Prostate gland (tissue), 2 donors: Measurements from ENCODE around the gene EIF1AX. TPM values are rescaled to one million over a fixed set of nuclear protein-coding genes. Genes with fewer than 3 reads are reported as not detected.
"Not testable (repeated sequence)": the region's sequence is repeated elsewhere in the genome, so short reads cannot be mapped to it uniquely, and the experiment has no call there.

Experiments
- DNase-seq: peaks from one replicate; pipeline ENCODE4 v3.0.0-alpha.2; 2019; ENCODE audit warnings: low spot score
- H3K27ac ChIP-seq, 2 donors: fragments of 200-600 bp; sonication (generic); 2 replicates each; pipeline ENCODE4 v1.5.1; 2017 to 2019
- H3K27me3 ChIP-seq: fragments of 200-600 bp; sonication (generic); replicated peaks from 2 replicates; pipeline ENCODE4 v1.5.1; 2019; ENCODE audit not compliant: insufficient read depth
- H3K36me3 ChIP-seq, 2 donors: fragments of 200-600 bp; sonication (generic); 1 replicate in 1 of 2; 2 replicates in 1 of 2; pipeline versions ENCODE4 v1.5.1 to v1.8.1; 2017 to 2019
- H3K4me1 ChIP-seq: fragments of 200-600 bp; sonication (generic); replicated peaks from 2 replicates; pipeline ENCODE4 v1.5.1; 2019
- H3K4me3 ChIP-seq, 2 donors: fragments of 200-600 bp; sonication (generic); 2 replicates each; pipeline ENCODE4 v1.5.1; 2017 to 2019
- H3K9me3 ChIP-seq: fragments of 200-600 bp; sonication (generic); 2 replicates; pipeline ENCODE4 v1.5.1; 2017
- CTCF ChIP-seq, 4 experiments: fragments of 200-600 bp in 2 of 4; fragments of 450-650 bp in 2 of 4; sonication (generic) in 2 of 4; IDR thresholded peaks; 1 replicate in 3 of 4; 2 replicates in 1 of 4; pipeline ENCODE4 v1.5.1; 2016 to 2019; ENCODE audit warnings: antibody characterized with exemption in 4 of 4, mild to moderate bottlenecking in 2 of 4, moderate library complexity in 2 of 4
- POLR2A ChIP-seq: fragments of 450-650 bp; IDR thresholded peaks from one replicate; pipeline ENCODE4 v1.6.1; 2016; ENCODE audit warnings: antibody characterized with exemption, mild to moderate bottlenecking
- POLR2AphosphoS5 ChIP-seq: sonication (generic); formaldehyde crosslinking; IDR thresholded peaks from one replicate; pipeline ENCODE4 v1.6.1; 2017; ENCODE audit warnings: antibody characterized with exemption
- WGBS: methylation state at CpG from one replicate; pipeline ENCODE4 v1.1.5; 2018; 5-methylcytosine and 5-hydroxymethylcytosine counted together
- intact Hi-C: fragments of 100-400 bp; cut with DNase I; formaldehyde crosslinking; loops from one replicate; pipeline ENCODE4 v1.14.2; 2022
- total RNA-seq, 2 donors: library from RNA; depleted of rRNA; stranded (reverse); fragments of >200 nt; gene quantifications; one replicate each; pipeline ENCODE4 v1.1.0, GENCODE V29; 2016

EIF1AX gene
- total RNA-seq, 2 donors from 2014 or later, result 28.0 to 51.3 TPM

DNA sequence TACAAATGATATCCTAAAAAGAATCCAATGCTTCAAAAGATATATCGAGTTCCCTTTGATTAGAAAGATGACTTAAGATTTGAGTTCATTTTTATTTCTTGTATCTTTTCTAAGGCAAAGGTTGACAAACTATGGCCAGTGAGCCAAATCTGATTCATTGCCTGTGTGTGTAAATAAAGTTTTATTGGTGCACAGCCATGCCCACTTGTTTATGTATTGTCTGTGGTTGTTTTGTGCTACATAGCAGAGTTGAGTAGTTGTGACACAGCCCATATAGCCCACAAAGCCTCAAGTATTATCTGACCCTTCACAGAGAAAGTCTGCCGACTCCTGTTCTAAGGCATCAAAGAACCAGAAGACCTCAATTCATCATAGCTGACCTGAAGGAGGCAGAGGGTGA is 32.2 kb upstream of the EIF1AX start:
- DNase-seq, result no peak
- 95% methylated on average over 2 of the region's 2 CpGs for whole genome bisulfite sequencing
- H3K27me3 ChIP-seq, result no peaks in the 10 kb centered on the region
- no peaks in the 10 kb centered on the region for H3K9me3 ChIP-seq
- intact Hi-C loops, result no loop called here
- no peak for TF ChIP-seq POLR2A
- no peak for TF ChIP-seq POLR2AphosphoS5
- TF ChIP-seq CTCF (IDR thresholded peaks at IDR 0.05), result no peak
- no peak overlapping the region for H3K4me3 ChIP-seq
- H3K27ac ChIP-seq, result no peak overlapping the region
- H3K4me1 ChIP-seq, result no peaks in the 10 kb centered on the region
- H3K36me3 ChIP-seq, result no peaks in the 10 kb centered on the region

- 100% methylated on average over 2 of the region's 2 CpGs for WGBS
- no peak for DNase-seq
- no peaks in the 10 kb centered on the region for H3K9me3 ChIP-seq
- H3K4me1 ChIP-seq, result no peaks in the 10 kb centered on the region
- no peak overlapping the region for H3K27ac ChIP-seq
- no peak for TF ChIP-seq POLR2AphosphoS5
- TF ChIP-seq CTCF (IDR thresholded peaks at IDR 0.05), result no peak
- TF ChIP-seq POLR2A, result no peak
- intact Hi-C loops, result no loop called here
- H3K36me3 ChIP-seq, result no peaks in the 10 kb centered on the region
- H3K27me3 ChIP-seq, result no peaks in the 10 kb centered on the region
- no peak overlapping the region for H3K4me3 ChIP-seq
Measured at GRCh38 chrX:20173313-20173712, 31.7 kb upstream of the EIF1AX start.

- H3K36me3 ChIP-seq, result no peaks in the 10 kb centered on the region
- H3K4me1 ChIP-seq, result no peaks in the 10 kb centered on the region
- TF ChIP-seq POLR2A (no peak), CTCF (IDR thresholded peaks at IDR 0.05) (no peak), POLR2AphosphoS5 (no peak)
- WGBS, result 88% methylated on average over 3 of the region's 3 CpGs
- H3K9me3 ChIP-seq, result no peaks in the 10 kb centered on the region
- H3K4me3 ChIP-seq, result no peak overlapping the region
- intact Hi-C loops, result no loop called here
- no peaks in the 10 kb centered on the region for H3K27me3 ChIP-seq
- H3K27ac ChIP-seq, result no peak overlapping the region
- no peak for DNase-seq
Measured at GRCh38 chrX:20171887-20172286, 30.2 kb upstream of the EIF1AX start.

DNA sequence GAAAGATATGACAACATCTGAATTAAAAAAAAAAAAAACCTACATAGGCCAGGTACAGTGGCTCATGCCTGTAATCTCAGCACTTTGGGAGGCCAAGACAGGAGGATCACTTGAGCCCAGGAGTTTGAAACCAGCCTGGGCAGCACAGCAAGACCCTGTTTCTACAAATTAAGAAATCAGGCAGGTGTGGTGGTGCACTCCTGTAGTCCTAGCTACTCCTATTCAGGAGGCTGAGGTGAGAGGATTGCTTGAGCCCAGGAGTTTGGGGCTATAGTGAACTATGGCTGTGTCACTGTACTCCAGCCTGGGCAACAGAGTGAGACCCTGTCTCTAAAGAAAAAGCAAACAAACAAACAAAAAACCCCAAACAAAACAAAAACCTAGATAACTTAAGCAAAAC is 20.9 kb upstream of the EIF1AX start:
- DNase-seq, intact Hi-C loops, H3K27me3 ChIP-seq, H3K9me3 ChIP-seq, H3K4me1 ChIP-seq, H3K36me3 ChIP-seq, H3K4me3 ChIP-seq, H3K27ac ChIP-seq: not testable (repeated sequence)

DNA sequence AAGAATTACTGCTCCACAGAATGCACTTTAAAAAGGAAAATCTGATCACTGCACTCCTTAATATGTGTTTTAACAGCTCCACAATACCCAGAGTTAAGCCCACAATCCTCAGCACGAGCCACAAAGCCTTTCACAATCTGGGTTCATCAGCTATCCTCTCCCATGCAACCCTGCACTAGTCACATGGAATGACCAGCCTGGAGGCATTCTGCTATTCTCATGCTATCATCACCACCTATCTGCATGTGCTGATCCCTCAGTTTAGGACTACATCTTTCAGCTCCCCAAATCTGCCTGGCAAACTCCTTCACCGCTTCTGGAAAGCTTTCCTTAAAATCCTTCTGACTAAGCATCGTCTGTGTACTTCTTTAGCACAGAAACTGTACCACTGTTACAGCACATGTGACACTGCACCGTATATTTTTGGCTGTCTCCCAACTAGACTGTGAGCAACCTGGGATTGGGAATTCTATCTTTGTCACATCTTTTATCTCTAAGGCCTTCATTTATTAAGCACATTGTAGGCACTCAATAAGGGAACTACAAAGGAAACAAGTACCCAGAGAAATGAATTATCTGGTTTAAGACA is 18.3 kb upstream of the EIF1AX start:
- intact Hi-C loops, result no loop called here
- Histone ChIP-seq H3K27me3 (no peaks in the 10 kb centered on the region), H3K36me3 (no peaks in the 10 kb centered on the region), H3K4me3 (no peak overlapping the region), H3K27ac (no peak overlapping the region), H3K9me3 (no peaks in the 10 kb centered on the region), H3K4me1 (no peaks in the 10 kb centered on the region)
- DNase-seq, result no peak
- TF ChIP-seq POLR2AphosphoS5 (no peak), POLR2A (no peak), CTCF (IDR thresholded peaks at IDR 0.05) (no peak)
- 74% methylated on average over 4 of the region's 4 CpGs for WGBS
